Measurements from ENCODE around the gene KIAA1614.

The KIAA1614 gene

GRCh38 chr1:180909005-180909414 lies 3.7 kb upstream of the KIAA1614 start:
- DNase-seq: no peak

- DNase-seq: no peak
Measured at GRCh38 chr1:180909462-180909976, 3.2 kb upstream of the KIAA1614 start.

DNA sequence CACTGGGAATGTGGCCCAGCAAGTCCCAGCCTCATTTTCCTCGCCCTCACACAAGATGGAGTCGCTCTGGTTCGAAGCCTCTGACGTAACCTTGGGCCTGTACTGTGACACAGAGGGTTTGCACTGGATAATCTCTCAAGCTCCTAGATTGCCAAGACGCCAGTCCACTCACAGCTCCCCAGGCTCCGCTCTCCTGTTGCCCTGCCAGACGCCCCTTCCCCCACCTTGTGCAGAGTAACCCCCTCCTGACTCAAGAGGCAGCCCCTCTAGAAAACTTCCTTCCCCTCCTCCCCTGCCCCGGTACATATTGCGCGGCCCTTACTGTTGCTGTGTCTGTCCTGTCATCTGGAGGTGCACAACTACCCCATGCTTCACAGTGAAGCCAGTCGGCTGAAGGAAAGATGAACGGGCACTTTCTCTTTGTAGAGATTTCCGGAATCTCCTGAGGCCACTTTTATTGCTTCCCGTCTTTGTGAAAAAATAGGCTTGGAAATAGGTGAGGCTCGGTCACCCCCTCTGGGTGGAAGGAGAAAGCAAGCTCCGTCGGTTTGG lies 981 bp upstream of the KIAA1614 start:
- no peak for DNase-seq

GRCh38 chr1:180912211-180912800 lies 391 bp upstream of the KIAA1614 start:
- no peak for DNase-seq

DNA sequence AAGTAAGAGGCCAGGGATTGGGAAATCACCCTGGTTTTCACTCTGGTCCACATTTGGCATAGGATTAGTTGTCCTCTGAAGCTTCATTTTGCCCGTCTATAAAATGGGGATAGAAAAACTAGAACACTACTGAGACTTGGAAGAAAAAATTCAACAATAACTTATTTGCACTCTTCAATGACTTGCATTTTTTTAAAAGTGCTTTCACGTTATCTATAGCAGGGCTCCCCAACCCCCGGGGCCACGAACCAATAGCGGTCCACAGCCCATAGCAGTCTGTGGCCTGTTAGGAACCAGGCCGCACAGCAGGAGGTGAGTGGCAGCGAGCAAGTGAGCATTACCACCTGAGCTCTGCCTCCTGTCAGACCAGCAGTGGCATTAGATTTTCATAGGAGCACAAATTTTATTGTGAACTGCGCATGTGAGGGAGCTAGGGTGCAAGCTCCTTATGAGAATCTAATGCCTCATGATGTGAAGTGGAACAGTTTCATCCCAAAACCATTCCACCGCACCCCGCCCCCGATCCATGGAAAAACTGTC lies 2.8 kb downstream of the KIAA1614 start:
- no peak for DNase-seq

DNA sequence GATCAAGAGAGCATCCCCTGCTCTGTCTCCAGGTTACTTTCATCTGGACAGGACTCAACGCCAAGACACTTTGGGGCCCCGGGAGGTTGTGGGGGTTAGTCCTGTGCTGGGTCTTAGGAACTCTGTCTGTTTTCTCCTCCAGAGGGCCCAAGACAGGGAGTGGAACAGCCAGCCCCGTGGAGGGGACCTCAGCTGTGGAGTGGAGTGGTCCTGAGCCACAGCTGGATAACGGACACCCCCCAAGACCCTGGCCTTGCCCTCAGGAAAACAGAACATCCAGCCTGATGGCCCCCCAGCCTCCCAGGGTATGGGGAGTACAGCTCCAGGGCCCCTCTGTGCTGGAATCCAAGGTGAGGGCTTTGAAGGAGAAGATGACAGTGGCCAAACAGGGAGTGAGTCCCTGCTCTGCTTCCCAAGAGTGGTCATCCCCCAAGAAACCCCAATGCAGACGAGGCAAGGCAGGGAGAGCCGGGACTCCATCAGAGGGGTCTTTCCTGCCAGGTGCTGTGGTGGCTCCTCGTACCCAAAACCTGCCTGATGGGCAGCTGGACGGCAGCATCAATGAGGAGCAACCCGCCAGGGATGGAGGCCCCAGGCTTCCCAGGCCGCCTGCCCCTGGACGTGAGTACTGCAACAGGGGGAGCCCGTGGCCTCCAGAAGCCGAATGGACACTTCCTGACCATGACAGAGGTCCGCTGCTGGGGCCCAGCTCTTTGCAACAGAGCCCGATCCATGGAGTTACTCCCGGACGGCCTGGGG lies 3.5 kb downstream of the KIAA1614 start:
- no peak for DNase-seq

- DNase-seq: no peak
Measured at GRCh38 chr1:180916771-180917170, 4.1 kb downstream of the KIAA1614 start.

DNA sequence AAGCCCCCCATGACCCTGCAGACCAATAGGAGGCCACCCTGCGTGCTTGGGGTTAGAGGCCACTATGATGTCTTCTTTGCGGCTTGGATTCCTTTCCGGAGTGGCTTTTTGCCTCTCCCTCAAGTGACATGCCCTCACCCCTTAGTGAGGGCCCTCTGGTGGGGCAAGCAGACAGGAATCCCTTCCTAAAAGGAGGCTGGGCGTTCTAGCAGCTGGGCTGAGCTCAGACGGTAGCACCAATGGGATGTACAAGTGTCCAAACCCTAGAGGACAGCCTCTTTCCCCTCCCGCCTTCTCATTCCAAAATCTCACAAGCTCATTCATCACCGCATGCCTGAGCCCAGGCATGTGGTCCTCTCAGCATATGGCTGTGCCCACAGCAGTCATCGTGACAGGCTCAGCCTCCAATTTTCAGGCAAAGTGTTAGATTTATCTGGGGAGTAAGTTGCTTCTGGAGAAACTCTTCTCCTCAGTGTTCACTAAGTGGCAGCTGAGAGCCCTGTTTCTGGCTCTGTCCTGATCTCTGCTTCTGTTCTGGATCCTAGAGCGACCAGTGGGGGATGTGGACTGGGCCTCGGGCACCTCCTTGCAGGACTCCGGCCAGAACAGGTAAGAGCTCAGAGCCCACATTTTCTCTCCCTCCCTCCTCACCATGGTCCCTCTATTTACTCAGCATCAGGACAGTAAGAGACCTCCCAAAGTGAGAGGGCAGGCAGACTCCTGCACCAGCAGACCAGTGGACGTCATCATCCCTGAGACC lies 4.8 kb downstream of the KIAA1614 start:
- DNase-seq: no peak

- no peak for DNase-seq
Measured at GRCh38 chr1:180918519-180918918, 5.8 kb downstream of the KIAA1614 start.

DNA sequence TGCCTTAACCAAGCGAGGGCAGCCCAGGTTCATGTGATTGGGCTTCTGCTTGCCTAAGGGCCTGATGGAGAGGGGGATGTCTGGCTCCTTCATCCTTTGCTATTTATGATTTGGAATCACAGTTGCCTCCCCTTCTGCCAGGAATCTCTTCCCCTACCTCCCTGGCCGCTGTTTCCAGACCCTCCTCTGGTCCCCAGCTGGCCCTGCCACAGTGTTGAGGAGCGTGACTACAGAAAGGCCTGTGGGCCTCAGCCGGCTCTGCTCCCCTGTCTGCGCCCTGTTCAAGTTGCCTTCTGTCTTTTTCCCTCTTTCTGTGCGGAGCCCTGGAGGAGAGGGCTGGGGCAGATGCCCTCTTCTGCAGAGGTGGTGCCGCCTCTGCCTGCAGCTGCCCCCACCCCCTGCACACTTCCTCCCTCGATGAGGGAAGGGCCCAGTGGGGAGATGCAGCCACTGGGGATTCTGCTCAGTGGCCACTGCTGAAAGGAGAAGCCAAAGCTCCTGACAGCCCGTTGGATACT lies 6.5 kb downstream of the KIAA1614 start:
- DNase-seq: no peak

DNA sequence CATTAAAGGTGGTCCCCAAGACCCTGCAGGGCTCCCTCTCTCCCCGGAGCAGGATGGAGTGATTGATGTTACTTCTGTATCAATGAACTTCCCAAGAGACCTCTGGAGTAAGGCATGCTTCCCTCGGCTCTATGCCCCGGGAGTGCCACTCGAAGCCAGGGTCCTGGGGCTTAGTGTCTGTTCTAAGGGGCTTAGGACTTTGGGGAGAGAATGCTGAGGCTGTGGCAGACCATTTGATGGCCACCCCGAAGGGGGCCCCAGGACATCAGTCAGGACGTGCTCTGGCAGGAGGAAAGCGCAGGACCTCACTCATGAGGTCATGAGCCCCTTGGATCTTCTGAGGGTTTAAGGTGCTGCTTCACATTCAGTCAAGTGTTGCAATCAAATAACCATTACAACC lies 7.5 kb downstream of the KIAA1614 start:
- no peak for DNase-seq

GRCh38 chr1:180920702-180921101 lies 8.0 kb downstream of the KIAA1614 start:
- no peak for DNase-seq

DNA sequence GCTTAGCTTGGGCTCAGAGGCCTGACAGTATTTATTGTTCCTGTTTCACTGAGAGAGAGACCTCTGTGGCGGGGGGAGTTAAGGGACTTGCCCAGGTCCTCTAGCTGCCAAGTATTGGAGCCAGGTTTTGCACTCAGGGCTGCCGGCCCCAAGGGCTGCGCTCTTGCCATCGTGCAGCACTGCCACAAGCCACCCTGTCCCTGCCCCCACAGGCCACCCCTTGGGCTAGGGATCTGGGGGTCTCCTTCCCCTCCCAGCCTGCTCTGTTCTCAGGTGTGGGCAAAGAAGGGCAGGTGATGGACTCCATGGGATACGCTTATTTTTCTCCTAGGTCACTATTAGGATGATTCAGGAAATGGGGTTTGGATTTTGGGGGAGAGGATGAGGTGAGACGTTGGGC lies 8.7 kb downstream of the KIAA1614 start:
- DNase-seq: no peak

GRCh38 chr1:180921891-180922630 lies 9.4 kb downstream of the KIAA1614 start:
- DNase-seq: no peak

DNA sequence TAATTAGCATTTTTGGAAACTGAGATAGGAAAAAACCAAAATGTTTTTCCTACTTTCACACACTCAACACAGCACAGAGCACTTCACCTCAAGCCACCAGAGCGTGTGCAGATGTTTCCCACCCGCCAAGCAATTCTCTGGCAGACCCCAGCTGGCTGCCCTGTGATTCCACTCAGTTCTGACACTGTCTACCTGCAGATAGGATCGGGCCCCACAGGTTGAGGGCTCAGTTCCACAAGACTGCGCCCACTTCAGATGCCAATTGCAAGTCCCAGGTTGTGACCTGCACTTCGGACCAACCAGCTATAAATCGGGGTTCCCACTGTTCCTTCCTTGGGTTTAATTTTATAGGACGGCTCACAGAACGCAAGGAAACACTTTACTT lies 9.9 kb downstream of the KIAA1614 start:
- DNase-seq: no peak

GRCh38 chr1:180923021-180923841 lies 10.5 kb downstream of the KIAA1614 start:
- DNase-seq: no peak

DNA sequence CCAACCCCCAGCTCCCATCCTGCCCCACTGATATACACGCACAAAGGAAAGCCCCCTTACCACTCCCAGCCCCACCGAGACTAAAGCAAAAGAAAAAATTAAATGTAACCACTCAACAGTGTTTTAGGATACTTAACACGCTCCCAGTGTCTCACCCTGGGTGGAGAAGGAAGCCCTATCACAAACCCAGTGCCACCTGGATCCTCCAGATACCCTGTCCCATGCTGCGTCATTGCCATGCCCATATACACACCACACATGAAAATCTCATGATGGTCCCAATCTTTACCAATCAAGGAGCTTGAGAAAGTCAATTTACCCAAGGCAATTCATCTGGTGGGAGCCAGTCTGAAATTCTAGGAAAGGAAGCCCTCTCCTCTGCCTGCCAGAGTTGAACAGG lies 11.2 kb downstream of the KIAA1614 start:
- DNase-seq: no peak

GRCh38 chr1:180924939-180925338 lies 12.2 kb downstream of the KIAA1614 start:
- DNase-seq: no peak

DNA sequence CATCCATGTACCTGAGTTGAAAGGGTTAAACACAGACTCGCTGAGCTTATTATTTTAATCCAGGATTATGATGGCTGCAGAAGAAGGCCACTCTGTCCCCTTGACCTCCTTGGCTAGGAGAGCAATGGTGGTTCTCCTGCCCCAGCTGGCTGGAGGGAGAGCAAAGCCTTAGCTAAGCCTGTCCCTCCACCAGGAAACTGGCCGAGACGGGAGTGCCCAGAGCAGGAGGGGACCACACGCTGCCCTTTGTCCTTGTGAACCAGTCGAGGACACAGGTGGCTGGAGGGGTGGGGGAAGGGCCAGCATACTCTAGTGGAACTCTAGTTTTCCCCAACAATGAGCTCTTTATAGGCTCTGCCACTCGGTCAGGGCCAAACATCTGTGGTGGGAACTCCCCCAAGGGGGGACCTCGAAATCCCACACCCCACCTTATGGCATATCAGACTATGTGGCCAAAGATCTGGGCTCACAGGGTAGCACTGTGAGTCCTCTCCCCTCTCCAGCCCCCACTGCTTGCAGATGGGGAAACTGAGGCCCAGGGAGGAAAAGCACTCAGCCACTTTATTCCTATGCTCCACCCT lies 12.9 kb downstream of the KIAA1614 start:
- no peak for DNase-seq

- no peak for DNase-seq
Measured at GRCh38 chr1:180926164-180926981, 13.7 kb downstream of the KIAA1614 start.

All from activated CD8-positive, alpha-beta memory T cell treated with anti-CD3 and anti-CD28 coated beads, Interleukin-2, amount 50 U/mL, for 4 hours (primary cell).